Mesenteric fat pad (tissue), 1 donor: ENCODE data around the gene CD59. TPM values are rescaled to one million over a fixed set of nuclear protein-coding genes. Genes with fewer than 3 reads are reported as not detected.
"Not testable (repeated sequence)": the region's sequence is repeated elsewhere in the genome, so short reads cannot be mapped to it uniquely, and the experiment has no call there.

Experiments
- DNase-seq: peaks from one replicate; pipeline ENCODE4 v3.0.0-alpha.2; 2020; ENCODE audit warnings: low spot score
- total RNA-seq: library from RNA; stranded (reverse); fragmentation: NEBNext Ultra II Directional; extraction: Animal tissue kit (Norgen Biotek cat#: 25700); gene quantifications from one replicate; pipeline ENCODE4 v1.2.1, GENCODE V29; 2021
- donor health status: DM: yes; HTN: yes; CAD: no.

Gene CD59
- total RNA-seq, 1 donor from 2014 or later = 659 TPM

DNA sequence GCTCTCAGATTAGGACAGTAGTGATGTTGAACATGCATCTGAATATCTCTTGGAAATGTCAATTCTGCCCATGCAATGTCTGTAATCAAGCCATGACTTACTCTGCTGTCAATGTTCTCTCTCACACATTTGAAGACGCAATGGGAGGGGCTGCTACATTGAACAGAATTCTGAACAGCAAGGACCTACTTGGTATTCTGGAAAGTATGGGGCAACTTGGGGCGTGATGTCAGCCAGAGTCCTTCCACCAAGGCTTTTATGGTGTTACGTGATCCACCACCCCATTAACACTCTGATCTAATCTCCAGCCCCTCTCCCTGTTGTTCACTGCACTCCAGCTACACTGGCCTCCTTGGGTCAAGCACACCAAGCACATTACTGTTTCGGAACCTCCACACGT, 7.1 kb upstream of the CD59 start:
- DNase-seq = no peak

- no peak for DNase-seq
Measured at GRCh38 chr11:33742249-33742851, 6.1 kb upstream of the CD59 start.

- no peak for DNase-seq
Measured at GRCh38 chr11:33741806-33742205, 5.6 kb upstream of the CD59 start.

GRCh38 chr11:33737362-33737821, 1.2 kb upstream of the CD59 start:
- DNase-seq = no peak

DNA sequence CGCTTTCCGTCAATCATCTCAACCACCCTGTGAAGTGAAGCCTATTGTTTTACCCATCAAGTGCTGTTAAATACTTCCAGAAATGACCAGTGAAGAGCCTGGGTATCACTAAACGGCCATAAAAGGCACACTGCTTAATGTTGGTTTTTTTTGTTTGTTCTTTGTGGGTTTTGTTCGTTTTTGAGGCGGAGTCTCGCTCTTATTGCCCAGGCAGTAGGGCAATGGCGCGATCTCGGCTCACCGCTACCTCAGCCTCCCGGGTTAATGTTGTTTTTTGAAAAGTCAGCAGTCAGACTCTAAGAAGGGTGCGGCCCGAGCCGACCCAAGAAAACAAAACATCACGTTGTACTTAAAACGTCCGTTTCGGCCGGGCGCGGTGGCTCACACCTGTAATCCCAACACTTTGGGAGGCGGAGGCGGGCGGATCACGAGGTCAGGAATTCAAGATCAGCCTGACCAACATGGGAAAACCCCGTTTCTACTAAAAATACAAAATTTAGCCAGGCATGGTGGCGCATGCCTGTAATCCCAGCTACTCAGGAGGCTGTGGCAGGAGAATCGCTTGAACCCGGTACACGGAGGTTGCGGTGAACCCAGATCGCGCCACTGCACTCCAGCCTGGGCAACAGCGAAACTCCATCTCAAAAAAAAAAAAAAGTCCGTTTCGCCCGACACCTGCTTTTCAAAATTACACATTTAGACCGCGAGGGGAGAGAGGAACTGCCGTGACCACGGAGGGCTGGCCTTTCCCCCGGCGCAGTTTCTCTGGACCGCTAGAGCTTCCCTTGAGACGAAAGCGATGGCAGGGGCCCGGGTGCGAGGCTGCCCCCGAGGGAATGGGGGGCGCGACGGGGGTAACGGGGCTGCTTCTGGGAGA, 714 bp downstream of the CD59 start:
- DNase-seq = no peak

DNA sequence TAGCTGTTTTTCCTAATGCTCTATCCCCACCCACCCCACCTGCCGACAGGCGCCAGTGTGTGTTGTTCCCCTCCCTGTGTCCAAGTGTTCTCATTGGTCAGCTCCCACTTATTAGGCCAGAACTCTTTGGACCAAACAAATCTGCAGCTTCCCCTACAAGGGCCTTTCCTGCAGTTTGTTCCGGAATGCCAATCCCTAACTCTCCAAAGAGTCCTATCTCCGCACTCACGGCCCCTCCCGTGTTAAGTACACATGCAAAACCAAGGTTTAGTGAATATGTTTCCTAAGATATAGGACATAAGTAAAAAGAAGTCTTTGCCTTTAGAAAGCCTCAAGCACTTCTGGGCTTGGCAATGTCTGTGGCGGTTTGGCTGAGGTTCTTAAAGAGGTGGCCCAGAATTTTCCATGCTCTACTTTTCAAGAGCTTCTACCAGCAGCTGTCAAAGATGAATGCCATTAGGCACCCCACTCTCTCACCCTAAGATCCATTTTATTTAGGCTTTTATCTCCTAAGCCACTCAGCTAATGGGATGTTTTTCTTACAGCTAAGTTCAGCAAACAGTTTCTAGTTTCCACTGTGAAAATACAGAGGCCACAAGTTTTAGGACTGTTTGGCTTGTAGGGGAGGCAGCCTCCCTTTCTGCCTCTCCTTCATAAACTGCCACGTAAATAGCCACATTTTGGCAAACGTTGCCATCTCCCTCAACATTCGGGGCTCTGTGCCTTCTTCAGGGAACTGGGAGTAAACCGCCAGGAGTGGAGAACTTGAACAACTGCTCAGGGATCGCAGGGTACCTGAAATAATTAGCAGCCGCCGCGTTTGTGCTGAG, 1.6 kb downstream of the CD59 start:
- no peak for DNase-seq

DNA sequence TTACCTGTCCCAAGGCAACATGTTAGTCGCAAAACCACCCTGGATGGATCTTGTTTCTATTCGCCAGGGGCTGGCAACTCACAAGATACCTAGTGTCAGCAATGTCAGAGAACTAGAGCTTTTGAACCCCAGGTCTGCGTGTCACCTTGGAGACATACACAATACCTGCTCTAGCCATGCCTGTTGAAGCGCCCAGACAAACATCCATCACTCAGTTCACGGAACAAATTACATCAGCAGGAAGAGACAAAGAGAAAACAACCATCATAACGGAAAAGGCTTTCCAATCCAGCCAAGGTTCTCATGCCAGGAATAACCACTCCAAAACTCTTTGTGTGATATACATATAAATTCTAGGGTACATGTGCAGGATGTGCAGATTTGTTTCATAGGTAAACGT, 2.2 kb downstream of the CD59 start:
- DNase-seq = no peak

GRCh38 chr11:33731723-33732531, 4.3 kb downstream of the CD59 start:
- no peak for DNase-seq

GRCh38 chr11:33730716-33731115, 5.5 kb downstream of the CD59 start:
- DNase-seq = no peak

DNA sequence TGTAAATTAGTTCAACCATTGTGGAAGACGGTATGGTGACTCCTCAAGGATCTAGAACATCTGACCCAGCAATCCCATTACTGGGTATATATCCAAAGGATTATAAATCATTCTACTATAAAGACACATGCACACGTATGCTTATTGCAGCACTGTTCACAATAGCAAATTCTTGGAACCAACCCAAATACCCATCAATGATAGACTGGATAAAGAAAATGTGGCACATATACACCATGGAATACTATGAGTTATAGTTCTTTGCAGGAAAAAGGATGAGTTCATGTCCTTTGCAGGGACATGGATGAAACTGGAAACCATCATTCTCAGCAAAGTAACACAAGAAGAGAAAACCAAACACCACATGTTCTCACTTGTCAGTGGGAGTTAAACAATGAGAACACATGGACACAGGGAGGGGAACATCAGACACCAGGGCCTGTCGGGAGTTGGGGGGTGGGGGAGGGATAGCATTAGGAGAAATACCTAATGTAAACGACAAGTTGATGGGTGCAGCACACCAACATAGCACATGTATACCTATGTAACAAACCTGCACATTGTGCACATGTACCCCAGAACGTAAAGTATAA, 7.1 kb downstream of the CD59 start:
- DNase-seq = not testable (repeated sequence)

DNA sequence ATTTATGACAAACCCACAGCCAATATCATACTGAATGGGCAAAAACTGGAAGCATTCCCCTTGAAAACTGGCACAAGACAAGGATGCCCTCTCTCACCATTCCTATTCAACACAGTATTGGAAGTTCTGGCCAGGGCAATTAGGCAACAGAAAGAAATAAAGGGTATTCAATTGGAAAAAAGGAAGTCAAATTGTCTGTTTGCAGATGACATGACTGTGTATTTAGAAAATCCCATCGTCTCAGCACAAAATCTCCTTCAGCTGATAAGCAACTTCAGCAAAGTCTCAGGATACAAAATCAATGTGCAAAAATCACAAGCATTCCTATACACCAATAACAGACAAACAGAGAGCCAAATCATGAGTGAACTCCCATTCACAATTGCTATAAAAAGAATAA, 8.7 kb downstream of the CD59 start:
- not testable (repeated sequence) for DNase-seq

- no peak for DNase-seq
Measured at GRCh38 chr11:33725496-33725895, 10.7 kb downstream of the CD59 start.

GRCh38 chr11:33724644-33725035, 11.6 kb downstream of the CD59 start:
- DNase-seq = no peak

GRCh38 chr11:33723238-33723881, 12.9 kb downstream of the CD59 start:
- DNase-seq = no peak

GRCh38 chr11:33722590-33723234, 13.5 kb downstream of the CD59 start:
- no peak for DNase-seq

- no peak for DNase-seq
Measured at GRCh38 chr11:33721984-33722383, 14.2 kb downstream of the CD59 start.

- DNase-seq = no peak
Measured at GRCh38 chr11:33721426-33721825, 14.8 kb downstream of the CD59 start.

GRCh38 chr11:33719587-33719986, 16.6 kb downstream of the CD59 start:
- no peak for DNase-seq

DNA sequence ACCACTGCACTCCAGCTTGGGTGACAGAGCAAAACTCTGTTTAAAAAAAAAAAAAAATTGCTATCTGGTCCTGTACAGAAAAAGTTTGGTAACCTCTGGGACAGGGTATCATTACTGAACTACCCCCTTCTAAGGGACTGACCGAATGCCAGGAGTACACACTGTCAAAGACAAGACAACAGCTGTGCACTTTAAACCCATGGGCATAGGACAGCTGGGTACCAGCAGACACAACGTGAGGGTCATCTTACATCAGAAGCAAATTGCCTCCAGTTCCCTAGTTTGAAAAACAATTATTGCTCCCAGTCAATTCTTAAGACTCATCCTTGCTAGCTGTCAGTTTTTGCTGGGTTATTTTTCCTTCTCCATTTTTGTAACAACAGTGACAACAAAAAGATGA, 17.8 kb downstream of the CD59 start:
- DNase-seq = no peak

DNA sequence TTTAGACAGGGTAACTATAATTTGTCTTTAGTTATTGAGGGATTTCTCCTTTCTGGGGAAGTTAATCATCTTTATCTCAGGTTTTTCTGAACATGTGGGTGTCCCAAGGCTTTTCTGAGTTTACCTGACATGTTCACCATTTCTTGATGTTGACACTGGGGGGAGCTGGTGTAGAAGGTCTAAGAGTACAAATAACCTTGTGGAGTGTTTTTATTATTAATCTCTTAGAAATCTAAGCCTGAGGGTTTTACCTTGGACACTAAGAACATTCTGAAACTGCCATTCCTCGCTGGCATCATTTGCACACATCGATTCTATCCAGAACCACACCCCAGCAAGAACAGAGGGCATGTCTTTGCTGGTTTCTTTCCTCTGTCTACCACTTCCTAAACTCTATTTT, 20.0 kb downstream of the CD59 start:
- DNase-seq = no peak
